HG02798 (cell line): ENCODE measurements around the gene CRAMP1.
"Not testable (repeated sequence)": the region's sequence is repeated elsewhere in the genome, so short reads cannot be mapped to it uniquely, and the experiment has no call there.

Source experiments
- ATAC-seq: cut with Tn5 transposase; IDR thresholded peaks from one replicate; pipeline ENCODE4 v1.9.1; 2021; ENCODE audit warnings: mild to moderate bottlenecking; ENCODE audit not compliant: unreplicated experiment, poor library complexity

The CRAMP1 gene

DNA sequence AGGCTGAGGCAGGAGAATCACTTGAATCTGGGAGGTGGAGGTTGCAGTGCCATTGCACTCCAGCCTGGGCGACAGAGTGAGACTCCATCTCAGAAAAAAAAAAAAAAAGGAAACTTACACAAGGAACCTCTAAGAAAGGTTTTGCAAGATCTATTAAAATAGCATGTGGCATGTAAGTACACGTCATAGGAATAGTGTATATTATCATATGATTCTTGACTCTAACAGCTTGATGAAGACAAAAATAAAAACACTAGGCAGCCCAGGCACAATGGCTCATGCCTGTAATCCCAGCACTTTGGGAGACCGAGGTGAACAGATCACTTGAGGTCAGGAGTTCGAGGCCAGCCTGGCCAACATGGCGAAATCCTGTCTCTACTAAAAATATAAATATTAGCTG lies 16.6 kb upstream of the CRAMP1 start:
- ATAC-seq, result not testable (repeated sequence)

- no peak for ATAC-seq
These were observed 15.6 kb upstream of the CRAMP1 start for GRCh38 chr16:1596516-1596915.

DNA sequence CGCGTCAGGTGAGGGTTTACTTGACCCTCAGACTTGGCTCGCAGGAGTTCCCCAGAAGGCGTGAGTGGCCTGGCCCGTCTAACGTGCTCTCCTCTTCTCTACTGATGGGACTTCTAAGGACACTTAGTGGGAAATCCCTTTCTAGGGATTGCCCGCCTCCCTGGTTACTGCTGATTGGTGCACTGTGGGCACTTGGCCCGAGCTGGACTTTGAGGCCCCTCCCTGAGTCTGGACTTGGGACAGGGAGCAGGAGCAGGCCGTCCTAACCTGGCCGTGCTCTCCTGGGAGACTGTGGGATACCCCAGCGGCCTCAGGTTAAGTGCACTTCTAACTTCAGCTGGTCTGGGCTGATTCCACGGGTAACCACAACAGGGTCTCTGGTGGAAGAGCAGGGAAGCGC lies 15.0 kb upstream of the CRAMP1 start:
- no peak for ATAC-seq

DNA sequence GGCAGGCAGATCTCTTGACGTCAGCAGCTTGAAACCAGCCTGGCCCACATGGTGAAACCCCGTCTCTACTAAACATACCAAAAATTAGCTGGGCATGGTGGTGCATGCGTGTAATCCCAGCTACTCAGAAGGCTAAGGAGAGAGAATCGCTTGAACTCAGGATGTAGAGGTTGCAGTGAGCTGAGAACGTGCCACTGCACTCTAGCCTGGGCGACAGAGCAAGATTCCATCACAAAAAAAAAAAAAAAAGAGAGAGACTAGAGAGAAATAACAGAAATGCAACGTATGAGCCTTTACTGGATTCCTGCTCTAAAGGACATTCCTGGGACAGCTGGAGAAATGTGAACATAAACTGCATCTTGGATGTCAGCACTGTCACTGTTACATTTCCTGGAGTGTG lies 11.1 kb upstream of the CRAMP1 start:
- no peak for ATAC-seq

GRCh38 chr16:1601489-1601888 lies 10.7 kb upstream of the CRAMP1 start:
- ATAC-seq, result no peak

GRCh38 chr16:1602285-1602684 lies 9.9 kb upstream of the CRAMP1 start:
- no peak for ATAC-seq

GRCh38 chr16:1606774-1607173 lies 5.4 kb upstream of the CRAMP1 start:
- no peak for ATAC-seq

DNA sequence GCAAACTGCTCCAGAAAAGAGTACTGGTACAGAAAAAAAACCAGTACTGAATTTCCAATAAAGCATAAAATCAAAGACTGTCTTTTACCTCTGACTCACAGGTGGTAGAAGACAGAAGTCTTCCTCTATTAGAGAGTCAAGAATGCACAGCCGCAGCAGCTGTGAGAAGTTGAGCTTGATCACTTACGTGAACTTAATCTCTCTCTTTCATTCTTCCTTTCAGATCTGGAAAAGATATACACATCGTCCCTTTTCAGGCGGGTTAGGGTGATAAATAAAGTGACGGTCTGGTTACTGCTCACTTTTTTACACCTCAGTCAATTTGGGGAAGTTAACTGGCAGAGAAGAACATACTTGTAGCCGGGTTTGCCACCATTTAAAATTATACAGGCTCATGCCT lies 4.2 kb upstream of the CRAMP1 start:
- no peak for ATAC-seq

- ATAC-seq, result peak; percentile 39
These were observed 1.9 kb upstream of the CRAMP1 start for GRCh38 chr16:1610071-1610898.

- ATAC-seq, result no peak
These were observed 1.1 kb upstream of the CRAMP1 start for GRCh38 chr16:1610899-1611632.

DNA sequence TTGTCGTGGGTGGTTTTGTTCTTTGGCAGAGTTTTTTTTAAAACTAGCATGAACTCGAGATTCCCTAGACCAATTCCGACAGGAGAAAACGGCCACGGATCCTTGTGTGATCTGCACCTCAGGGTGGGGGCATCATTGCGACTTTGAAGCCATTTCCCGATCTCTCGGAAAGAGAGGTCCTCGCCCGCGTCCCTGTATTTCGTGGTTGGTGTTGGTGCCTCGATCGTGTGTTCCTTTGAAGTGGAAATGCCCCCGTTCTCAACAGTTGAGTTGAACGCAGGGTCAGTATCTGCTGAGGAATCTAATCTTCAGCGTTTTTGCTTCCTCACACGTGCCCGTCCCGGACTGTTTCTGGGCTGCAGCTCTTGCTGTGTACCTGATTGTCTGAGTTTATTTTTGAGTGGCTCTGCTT lies 1.1 kb downstream of the CRAMP1 start:
- ATAC-seq, result no peak

DNA sequence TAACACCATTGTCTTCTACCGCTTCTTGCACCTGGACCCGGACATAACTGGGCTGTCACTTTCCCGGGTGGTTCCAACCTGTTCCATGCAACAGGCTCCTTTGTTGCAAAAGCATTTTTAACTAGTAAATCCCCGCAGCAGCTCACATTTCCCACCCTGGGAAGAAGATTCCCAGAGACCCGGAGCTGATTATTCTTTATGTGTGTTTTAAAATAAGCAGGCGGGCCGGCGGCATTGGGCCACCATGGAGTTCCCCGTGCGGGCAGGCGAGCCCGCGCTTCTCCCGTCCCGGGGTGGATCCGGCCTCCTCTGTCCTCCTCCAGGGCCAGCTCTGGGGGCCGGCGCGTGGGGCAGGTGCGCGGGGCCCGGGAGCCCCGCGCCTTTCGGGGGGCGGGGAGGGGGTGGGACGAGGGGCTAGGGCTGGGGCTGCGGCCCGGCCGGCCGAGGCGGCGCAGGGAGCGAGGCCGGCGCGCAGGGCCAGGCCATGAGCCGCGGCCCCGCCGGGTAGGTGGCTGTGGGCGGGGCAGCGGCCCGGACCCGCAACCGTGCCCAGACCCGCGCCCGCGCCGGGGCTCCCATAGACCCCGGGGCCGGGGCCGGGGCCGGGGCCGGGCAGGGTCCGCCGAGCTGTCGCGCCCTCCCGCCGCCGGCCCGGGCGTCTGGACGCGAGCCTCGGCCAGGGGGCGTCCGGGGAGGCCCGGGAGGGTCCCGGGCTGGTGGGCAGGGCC lies 1.7 kb downstream of the CRAMP1 start:
- no peak for ATAC-seq

GRCh38 chr16:1614456-1615102 lies 2.4 kb downstream of the CRAMP1 start:
- no peak for ATAC-seq

- ATAC-seq, result no peak
These were observed 3.6 kb downstream of the CRAMP1 start for GRCh38 chr16:1615761-1616160.

GRCh38 chr16:1619976-1620375 lies 7.8 kb downstream of the CRAMP1 start:
- ATAC-seq, result no peak

- no peak for ATAC-seq
These were observed 8.2 kb downstream of the CRAMP1 start for GRCh38 chr16:1620391-1620790.

DNA sequence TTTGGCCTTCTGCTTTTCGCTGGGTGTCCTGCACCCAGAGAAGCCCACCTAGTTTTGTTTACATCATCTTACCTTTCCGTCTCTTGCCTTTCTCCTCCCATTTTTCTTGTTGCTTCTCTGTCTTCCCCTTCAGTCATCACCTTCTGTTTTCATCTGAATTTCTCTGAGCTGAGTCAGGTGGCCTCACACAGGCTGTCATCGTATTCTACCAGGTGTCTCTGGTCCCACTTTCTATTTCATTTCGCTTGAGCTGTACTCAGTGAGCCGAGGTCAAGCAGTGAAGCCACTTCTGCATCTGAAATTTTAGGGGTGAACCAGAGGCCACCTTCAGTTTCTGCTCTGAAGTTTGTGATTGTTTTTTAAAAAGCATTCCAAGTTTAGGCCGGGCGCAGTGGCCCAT lies 9.7 kb downstream of the CRAMP1 start:
- peak; percentile 42 for ATAC-seq

DNA sequence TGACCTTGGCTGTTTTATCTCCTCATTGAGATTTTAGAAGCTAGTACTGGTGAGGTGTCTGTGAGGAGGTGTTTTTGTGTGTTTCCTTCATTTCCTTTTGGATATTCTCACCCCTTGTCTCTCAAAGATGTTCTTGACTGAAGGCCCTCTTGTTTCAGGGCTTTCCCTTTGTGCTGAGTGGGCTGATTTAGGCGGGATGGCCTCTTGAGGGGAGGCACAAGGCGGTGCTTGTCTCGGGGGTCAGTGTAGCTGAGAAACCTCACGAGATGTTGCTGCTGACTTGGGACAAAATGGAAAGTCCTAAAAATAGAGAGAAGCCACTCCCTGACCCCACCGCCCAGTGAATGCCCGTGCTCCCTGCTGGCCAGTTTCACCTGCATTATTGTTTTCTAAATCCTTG lies 14.2 kb downstream of the CRAMP1 start:
- ATAC-seq, result no peak

DNA sequence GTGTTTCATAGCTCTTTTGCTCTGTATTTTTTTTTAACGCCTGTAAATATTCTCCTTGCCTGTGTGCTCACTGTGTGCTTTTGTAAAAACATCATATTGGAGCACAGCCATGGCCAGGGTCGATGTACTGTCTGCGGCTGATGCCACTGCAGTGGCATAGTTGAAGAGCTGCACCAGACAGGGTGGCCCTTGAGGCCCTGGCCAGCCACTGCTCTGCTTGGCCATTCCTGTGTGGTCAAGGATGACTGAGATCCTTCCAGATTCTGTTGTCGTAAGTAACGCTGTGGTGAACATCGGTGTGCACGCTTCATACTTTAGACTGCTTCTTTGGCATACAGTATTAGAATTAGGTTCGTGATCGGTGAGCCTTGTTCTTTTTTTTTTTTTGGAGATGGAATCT lies 14.6 kb downstream of the CRAMP1 start:
- ATAC-seq, result no peak

- no peak for ATAC-seq
These were observed 18.5 kb downstream of the CRAMP1 start for GRCh38 chr16:1630450-1631213.
